Measurements from ENCODE around the gene NLRP6. TPM values are rescaled to one million over a fixed set of nuclear protein-coding genes. Genes with fewer than 3 reads are reported as not detected.
"Not testable (repeated sequence)": the region's sequence is repeated elsewhere in the genome, so short reads cannot be mapped to it uniquely, and the experiment has no call there.

Gene NLRP6
- total RNA-seq, 1 donor from 2014 or later, result 0.32 TPM

DNA sequence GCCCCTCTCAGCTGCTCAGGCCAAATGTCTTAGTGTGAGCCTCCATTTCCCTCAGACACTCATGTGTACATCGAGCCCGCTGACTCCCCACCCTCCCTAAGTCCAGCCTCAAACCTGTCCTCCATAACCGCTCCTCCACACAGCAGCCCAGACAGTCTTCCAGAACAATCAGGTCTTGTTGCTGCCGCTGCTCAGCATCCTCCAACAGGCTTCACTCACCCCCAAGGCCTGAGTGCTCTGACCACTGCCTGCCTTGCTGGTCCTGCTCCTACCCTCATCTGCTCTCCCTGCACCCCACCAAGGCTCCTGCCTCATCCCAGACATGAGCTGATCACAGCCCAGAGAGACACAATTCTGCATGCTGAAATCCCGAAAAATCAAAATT is 24.3 kb upstream of the NLRP6 start:
- DNase-seq (no peak), ATAC-seq (no peak)
- intact Hi-C loops (cut with micrococcal nuclease), result no loop called here

DNA sequence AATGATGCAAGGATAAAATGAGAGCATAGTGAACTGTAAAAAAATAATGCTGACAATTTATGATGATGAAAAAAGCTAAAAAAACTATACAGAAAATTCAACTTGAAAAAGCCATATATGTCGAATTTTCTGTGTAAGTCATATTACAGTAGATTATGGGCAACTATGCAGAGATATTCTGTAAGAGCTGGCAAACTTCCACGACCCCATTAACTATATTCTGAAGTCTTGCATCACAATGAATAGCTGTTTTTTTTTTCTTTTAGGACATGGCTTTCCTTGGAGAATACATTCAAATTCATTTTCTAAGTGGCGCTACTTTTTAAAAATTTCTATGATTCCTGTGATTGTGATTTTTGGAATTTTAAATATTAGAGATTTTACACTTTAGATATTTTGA is 23.0 kb upstream of the NLRP6 start:
- intact Hi-C loops (cut with micrococcal nuclease), result no loop called here
- ATAC-seq, result no peak
- DNase-seq, result no peak

DNA sequence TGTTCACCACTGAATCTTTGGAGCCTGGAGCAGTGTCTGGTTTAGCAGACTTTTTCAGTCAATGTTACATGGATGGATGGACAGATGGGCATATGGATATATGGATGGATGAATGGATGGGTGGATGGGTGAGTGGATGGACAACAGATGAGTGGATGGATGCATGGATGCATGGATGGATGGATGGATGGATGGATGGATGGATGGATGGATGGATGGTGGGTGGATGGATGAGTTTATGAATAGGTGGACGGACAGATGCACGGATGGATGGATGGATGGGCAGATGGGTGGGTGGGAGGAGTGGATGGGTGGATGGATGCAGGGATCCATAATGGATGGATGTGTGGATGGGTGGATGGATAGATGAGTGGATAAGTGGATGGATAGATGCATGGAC is 22.4 kb upstream of the NLRP6 start:
- ATAC-seq, result no peak
- DNase-seq, result no peak
- intact Hi-C loops (cut with micrococcal nuclease), result no loop called here

DNA sequence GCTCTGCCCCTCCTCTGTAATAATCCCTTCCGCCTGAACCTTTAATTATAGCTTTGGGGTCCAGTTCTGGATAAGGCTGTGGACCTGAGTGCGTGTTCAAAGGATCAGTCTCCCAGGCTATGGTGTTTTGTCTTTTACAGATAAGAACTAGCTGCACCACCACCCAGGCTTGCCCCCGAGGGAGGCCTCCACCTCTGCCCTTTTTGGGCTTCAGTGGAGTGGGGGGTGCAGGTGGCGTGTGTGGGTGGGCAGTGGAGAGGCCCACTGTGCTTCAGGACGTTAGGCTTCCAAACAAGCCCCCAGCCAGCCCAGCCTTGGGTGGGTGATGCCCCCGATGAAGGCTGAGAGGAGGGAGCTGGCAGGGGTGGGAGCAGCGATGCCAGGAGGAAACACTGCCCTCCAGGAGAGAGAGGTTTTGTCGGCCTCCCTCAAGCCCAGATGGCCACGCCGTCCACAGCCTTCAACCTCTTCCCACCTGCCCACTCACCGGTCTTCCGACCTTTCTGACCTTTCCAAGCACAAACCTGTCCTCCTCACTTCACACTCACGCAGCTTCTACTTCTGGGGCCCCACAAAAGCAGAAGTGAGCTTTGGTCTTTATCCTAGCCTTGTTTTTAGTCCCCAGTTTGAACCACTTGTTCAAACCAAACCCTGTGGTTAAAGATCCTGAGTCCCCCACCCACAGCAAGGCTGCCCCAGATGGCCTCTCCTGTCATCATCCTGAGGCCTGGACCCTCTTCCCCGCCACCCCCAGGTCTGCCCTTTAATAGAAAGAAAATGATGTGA is 21.1 kb upstream of the NLRP6 start:
- ATAC-seq (no peak), DNase-seq (no peak)
- intact Hi-C loops (cut with micrococcal nuclease), result no loop called here

DNA sequence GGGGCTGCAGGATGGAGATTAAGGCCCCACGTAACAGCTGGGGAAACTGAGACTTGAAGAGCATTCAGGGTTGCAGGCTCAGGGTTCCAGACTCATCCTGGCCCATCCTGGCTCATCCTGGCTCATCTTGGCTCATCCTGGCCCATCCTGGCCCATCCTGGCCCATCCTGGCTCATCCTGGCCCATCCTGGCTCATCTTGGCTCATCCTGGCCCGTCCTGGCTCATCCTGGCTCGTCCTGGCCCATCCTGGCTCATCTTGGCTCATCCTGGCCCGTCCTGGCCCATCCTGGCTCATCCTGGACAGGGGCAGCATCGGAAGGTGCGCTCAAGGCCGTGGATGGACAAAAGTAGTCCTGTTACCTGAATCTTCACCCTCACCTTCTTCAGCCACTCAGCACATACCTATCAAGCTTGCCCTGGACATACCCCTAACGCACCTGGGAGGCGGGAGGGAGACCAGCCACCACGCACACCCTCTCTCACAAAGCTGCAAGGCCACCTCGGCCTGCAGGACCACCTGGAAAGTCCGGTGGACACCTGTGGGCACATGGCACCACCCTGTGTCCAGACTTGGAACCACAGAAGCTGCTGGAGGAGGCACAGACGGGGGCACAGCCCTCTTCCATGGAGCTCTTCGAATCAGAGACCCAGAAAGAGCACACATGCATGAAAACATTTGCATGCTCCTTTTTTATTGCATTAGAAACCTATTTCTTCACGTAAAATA is 20.3 kb upstream of the NLRP6 start:
- DNase-seq (no peak), ATAC-seq (no peak)
- intact Hi-C loops (cut with micrococcal nuclease), result no loop called here

DNA sequence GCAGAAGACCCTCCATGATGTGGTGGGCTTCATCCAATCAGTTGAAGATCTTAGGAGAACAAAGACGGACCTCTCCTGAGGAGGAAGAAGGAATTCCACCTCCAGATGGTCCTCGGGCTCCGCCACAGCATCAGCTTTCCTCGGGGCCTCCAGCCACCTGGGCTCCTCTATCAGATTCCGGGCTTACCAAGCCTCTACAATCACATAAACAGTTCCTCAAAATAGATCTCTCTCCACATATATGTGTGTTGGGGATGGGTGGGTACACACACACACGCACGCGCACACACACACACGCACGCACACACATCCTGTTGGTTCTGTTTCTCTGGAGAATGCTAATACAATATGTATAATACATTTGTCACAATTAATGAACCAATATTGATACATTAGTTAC is 18.8 kb upstream of the NLRP6 start:
- ATAC-seq (no peak), DNase-seq (no peak)
- intact Hi-C loops (cut with micrococcal nuclease), result no loop called here

DNA sequence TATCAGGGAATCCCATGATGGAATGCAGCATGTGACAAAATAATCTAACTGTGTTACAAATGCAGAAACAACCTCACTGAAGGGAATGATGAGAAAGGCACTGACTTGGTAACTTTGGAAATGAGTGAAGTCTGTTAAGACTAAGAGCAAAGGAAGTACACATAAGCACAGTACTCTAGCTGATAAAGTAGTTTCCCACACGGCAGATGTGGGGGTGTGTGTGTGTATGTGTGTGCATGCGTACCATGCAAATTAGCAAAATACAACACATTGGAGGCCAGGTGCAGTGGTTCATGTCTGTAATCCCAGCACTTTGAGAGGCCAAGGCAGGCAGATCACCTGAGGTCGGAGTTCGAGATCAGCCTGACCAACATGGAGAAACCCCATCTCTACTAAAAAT is 16.6 kb upstream of the NLRP6 start:
- ATAC-seq (no peak), DNase-seq (no peak)
- intact Hi-C loops (cut with micrococcal nuclease), result no loop called here

DNA sequence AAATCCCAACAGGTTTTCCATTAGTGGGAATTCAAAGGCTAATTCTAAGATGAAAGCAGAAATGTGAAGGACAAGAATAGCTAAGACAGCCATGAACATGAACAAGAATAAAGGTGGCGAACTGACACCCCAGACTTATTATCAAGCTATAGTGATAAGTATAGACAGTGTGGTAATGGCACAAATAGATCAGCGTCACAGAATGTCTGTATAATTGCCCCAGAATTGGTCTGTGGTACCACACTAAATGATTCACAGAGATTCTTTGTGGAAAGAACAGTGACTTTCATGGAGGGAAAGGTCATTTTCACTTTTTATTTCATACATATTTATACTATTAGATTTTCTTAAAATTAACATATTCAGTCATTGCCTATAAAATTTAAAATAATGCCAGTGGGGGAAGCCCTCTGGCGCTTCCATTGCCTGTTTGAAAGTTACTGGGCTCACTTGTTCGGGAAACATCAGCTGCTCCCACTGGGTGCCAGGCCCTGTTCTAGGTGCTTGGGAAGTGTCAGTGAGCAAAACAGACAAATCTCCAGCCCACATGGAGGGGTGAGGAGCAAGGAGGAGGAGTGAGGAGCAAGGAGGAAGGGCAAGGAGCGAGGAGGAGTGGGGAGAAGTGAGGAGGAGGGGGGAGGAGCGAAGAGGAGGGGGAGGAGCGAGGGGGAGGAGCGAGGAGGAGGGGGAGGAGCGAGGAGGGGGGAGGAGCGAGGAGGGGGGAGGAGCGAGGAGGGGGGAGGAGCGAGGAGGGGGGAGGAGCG is 11.3 kb upstream of the NLRP6 start:
- DNase-seq (no peak), ATAC-seq (peak; percentile 30)
- intact Hi-C loops (cut with micrococcal nuclease), result no loop called here

DNA sequence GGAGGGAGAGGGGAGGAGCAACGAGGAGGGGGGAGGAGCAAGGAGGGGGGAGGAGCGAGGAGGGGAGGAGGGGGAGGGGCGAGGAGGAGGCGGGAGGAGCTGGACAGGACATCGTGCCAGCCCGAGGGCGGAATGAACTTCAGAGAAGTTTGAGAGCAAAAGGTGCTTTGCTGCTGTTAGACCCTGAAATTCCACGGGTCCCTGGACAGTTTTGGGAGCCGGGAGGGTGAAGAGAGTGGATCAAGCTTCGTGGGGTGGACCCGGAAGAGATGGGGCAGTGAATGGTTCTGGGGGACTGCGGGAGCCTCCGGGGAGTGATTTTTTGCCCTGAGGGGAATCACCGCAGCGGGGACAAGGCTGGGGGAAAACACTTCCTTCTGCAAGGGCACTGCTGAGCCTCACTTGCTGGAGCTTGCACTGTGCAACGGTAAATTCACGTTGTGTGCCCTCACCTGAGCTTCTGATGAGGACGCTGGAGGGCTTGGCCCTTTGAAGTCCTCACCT is 10.7 kb upstream of the NLRP6 start:
- intact Hi-C loops (cut with micrococcal nuclease), result no loop called here
- DNase-seq, result peak; percentile 62

DNA sequence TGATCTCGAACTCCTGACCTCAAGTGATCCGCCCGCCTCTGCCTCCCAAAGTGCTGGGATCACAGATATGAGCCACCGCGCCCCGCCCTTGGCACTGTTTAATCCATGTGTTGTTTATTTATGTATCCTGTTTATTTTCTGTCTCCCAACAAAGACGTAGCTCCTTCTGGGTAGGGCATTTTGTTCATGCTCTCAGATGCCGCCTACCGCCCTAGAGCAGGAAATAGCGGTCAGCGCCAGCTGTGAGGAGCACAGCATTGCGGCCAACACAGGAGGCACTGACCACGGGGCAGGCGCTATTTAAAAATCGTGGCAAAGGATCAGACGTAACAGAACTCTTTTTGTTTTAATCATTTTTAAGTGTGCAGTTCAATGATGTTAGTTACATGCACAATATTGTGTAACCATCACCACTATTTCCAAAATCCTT is 9.5 kb upstream of the NLRP6 start:
- ATAC-seq, result peak; percentile 82
- peak; percentile 69 for DNase-seq
- intact Hi-C loops (cut with micrococcal nuclease), result not testable (repeated sequence)

More for the DNA sequence above, 10.7 kb upstream of the NLRP6 start:
- ATAC-seq, result peak; percentile 51

DNA sequence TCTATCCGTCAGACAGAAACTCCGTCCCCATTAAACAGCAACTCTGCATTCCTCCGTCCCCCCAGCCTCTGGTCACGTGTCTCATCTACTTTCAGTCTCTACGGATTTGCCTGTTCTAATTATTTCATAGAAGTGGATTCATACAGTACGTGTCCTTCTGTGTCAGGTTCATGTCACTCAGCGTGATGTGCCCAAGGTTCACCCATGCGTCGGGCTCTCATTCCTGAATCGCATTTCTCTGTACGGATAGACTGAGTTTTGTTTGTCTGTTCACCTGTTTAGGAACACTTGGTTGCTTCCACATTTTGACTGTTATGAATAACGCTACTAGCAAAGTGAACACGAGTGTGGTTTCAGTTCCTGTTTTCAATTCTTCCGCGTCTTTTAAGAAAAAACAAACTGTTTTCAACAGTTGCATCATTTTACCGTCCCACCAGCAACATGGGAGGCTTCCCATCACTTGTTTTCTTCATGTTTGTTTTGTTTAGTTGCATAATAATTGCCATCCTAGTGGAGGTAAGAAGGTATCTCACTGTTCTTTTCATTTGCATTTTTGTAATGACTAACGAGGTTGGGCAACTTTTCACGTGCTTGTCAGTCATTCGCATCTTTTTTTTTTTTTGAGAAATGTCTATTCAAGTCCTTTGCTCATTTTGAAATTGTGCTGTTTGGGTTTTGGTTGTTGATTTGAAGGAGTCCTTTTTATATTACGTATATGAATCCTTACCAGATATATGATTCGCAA is 8.9 kb upstream of the NLRP6 start:
- ATAC-seq (peak; percentile 47), DNase-seq (no peak)
- intact Hi-C loops (cut with micrococcal nuclease), result no loop called here

DNA sequence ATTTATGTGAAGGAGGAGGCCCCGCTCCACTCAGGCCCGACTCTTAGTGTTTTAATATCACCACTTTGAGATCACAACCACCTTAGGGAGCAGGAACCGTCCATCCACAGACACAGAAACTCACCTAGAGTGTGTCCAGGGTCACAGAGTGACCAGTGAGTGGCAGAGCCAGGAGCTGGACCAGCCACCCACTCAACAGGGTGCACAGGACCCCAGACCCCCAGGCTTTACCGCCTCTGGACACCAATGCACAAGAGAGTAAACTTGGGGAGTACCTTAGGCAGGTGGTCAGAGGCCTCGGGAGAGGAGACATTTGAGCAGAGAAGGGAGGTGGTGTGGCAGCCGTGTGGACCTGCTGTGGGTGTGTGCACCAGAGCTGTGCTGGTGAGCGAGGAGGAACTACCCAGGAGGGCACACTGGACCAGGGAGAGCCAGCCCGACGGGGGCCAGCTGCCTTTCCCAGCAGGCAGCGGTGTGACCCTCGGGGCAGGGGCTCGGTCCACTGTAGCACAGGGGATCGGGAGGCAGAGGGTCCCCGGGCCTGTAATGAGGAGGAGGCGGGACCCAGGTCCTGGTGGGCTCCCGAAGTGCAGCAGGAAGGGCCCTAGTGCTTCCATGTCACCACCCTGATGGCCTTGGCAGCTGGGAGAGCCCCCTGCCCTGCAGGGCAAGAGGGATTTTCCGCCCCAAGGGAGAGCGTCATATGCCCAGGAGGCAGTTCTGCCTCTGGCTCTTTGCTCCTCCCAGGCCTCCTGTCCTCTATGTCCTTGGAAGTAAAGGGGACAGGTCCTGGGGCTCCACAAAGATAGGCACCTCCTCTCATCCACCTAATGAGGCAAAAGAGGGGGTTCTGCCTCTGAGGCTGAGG is 7.5 kb upstream of the NLRP6 start:
- no peak for DNase-seq
- intact Hi-C loops (cut with micrococcal nuclease), result no loop called here
- ATAC-seq, result no peak

DNA sequence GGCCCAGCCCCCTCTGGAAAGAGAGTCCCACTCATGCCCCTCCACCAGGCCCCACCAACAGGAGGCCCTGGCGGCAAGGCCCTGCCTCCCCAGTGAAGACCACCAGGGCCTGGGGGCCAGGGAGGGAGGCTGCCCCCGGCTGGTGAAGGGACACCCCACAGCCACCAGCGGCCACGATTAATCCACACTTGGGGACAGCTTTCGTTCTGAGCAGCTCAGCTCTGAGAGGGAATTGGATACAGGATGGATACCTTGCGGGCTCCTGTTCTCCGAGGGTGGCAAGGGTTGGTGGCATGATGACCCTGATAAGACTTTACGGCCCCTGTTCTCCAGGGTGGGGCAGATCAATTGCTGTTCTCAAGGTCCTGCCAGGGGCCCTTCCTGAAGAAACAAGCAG is 6.9 kb upstream of the NLRP6 start:
- intact Hi-C loops (cut with micrococcal nuclease), result no loop called here
- DNase-seq (no peak), ATAC-seq (no peak)

DNA sequence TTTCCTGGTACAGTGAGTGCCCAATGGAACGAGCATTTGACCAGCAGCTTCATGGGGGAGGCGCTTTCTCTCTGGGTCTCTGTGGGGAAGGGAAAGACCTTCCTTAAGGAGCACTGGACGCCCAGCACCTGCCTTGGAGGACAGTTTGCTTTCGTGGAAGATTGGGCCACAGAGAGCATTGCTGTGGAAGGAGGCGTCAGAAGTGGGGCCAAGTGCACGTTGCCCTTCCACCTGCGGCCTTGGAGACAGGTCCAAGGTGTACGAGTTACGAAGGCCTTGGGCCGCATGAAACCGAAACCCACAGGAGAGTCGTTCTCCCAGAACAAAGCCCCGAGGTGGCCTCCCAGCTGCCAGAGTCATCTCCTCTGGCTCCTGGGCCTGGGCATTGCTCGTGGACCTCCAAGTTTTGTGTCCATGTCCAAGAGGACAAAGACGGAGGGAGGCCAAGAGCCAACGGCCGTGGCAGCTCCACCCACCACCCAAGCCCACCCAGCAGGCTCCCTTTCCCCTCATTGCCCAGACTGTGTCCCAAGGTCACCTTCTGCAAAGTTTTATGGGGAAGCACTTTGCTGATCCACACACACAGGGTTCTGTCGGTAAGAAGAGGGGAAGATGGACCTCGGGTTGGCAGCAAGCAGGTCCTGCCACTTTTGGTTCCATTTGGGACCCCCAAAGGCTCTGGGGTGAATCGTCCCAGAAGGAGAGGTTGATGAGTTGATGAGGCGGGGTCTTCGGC is 5.8 kb upstream of the NLRP6 start:
- intact Hi-C loops (cut with micrococcal nuclease), result no loop called here
- ATAC-seq (no peak), DNase-seq (no peak)

DNA sequence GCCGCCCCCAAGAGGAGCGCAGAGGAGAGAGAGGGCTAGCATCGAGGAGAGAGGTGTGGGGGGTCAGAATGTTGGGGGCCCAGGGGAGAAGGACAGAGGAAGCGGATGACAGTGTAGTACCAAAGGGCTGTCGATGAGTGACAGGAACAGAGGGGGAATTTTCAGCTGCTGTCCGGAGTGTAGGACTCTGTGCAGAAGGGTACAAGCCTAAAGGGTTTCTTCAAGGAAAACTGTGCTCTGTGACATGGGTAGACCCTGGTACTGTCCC is 5.3 kb upstream of the NLRP6 start:
- DNase-seq, result no peak
- ATAC-seq, result no peak
- intact Hi-C loops (cut with micrococcal nuclease), result no loop called here

DNA sequence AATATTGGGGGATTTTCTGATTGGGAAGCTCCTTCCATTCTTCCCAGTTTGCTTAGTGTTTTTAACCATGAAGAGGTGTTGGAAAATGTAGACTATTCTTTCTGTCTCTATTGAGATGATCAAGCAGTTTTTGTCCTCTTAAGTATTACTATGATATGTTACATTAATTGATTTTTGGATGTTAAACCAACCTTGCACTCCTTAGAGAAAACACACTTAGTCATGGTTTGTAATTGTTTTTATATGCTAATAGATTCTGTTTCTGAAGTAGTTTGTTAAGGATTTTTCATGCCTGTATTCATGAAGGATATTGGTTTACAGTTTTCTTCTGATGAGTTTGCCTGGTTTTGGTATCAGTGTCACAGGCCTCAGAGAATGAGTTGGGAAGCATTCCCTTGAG is 2.0 kb upstream of the NLRP6 start:
- intact Hi-C loops (cut with micrococcal nuclease), result no loop called here
- DNase-seq (no peak), ATAC-seq (no peak)

DNA sequence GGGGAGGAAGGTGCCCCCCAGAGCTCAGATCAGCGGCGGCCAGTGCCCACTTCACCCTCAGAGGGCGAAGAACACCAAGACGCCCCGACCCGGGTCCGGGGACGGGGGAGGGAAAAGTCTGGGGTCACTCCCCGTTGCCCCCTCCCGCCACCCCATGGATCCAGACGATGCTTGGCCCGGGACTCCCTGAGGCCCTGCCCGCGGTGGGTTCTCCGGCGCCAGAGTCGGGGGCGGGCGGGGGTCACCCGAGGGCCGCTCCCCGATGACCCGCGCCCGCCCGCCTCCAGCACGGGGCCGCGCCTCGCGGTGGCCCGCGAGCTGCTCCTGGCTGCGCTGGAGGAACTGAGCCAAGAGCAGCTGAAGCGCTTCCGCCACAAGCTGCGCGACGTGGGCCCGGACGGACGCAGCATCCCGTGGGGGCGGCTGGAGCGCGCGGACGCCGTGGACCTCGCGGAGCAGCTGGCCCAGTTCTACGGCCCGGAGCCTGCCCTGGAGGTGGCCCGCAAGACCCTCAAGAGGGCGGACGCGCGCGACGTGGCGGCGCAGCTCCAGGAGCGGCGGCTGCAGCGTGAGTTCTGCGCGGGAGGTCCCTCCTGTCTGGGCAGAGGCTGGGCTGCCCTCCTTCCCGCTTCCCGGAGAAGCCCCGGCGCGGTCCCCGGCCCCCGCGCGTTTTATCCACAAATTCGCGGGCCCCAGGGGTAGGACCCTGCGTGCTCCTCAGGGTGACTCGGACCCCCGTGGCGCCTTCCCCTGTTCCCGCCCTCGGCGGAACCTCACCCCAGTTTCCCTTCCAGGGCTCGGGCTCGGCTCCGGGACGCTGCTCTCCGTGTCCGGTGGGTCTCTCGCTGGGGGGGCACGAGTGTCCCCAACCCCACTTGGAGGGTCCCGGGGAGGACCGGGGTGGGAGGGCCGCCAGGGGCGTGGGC is 1.1 kb downstream of the NLRP6 start:
- peak; percentile 41 for DNase-seq
- intact Hi-C loops (cut with micrococcal nuclease), result no loop called here
- peak; percentile 48 for ATAC-seq
